Stimulated activated CD4-positive, alpha-beta T cell treated with anti-CD3 and anti-CD28 coated beads, Interleukin-2, amount 100 ng/mL, for 4 hours (primary cell): ENCODE measurements around the gene LYST.

Source experiments
- DNase-seq: peaks from one replicate; pipeline ENCODE4 v3.0.0-alpha.2; 2020; ENCODE audit warnings: low read depth

LYST gene

DNA sequence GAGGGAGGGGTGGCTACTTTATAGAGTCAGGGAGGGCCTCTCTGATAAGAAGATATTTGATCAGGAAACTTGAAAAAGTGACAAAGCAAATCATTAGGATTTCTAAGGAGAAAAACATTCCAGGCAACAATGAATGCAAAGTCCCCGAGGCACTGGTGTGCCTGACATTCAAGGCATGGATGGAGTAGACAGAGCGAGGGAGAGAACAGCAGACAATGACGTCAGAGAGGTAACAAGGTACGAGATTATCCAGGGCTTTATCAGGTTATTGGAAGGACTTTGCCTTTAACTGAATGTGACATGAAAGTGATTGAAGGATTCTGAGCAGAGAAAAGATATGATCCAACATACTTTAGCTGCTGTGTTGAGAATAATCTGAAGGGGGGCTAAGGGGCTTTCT lies 144.7 kb downstream of the LYST start:
- DNase-seq, result no peak

DNA sequence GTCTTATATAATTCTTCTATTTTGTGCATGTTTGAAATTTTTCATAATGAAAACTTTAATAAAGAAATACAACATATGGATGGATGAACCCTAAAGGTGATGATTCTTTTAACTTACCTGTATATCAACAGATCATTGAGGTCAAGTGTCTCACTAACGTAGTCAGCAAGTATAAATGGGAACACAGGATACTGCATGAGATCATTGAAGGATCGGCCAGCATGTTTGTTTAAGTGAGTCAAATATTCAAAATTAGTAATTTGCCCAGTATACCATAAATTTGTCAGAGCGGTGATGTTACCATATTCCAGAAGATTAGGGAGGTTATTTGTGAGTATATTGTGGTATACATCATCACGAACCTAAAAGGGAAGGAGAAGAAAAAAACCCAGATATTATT lies 146.2 kb downstream of the LYST start:
- no peak for DNase-seq

DNA sequence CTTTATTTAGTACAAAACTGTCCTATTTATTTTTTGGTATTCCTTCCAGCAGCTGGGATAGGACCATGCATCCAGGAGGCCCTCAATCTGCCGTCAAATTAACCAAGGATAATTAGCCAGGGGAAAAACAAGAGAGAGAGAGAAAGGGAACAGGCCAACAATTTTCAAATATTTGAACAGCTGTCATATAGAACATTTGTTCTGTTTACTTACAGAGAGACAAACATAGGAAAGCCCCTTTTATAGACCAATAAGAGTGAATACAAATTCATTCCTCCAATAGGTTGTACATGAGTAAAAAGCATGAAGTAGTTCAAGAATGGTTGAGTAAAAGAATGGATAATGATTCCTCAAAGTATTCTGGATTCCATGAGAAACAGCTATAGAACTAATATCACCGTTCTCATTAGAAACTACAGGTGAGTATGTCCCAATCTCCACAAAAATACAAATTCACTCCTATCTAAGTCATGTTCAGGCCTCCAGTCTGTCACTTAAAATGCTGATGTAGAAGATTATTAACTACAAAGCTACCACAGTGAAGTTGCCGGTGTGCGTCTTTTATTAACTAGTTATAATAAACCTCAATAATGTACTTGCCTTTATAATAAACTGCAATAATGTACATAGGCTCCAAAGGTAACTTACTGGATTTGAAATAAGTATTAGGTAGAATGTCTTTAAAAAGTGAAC lies 152.4 kb downstream of the LYST start:
- no peak for DNase-seq

DNA sequence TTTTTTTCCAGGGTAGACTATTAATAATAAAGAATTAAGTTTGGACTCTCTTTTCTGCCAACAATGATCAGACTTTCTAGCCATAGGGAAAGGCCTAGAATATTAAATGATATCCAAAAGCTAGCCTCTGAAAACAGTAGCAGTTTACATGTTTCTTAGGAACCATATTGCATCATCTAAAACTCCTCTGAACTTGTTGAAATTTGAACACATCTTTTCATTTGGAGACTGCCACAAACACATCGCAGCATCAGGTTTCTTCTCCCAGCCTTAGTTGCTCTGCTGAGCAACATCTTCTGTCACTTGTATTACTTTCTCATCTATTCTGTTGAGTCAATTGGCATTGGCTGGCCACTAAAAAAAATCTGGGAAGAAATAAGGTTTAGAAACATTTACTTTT lies 153.9 kb downstream of the LYST start:
- no peak for DNase-seq

DNA sequence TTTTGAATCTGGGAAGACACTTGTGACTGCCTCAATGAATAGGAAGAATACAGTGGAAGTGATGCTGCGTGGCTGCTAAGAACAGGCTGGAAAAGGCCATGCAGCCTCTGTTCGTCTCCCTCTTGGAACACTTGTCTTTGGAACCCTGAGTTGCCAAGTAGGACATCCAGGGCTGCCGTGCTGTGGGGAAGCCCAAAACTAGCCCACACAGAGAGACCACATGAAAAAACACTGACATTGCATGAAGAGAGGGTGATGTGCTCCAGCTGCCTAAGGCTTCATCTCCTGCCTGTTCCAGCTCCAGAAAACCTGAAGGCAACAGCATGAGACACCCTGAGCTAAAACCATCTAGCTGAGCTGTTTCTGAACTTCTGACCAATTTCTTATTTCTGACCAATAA lies 156.0 kb downstream of the LYST start:
- DNase-seq, result no peak

DNA sequence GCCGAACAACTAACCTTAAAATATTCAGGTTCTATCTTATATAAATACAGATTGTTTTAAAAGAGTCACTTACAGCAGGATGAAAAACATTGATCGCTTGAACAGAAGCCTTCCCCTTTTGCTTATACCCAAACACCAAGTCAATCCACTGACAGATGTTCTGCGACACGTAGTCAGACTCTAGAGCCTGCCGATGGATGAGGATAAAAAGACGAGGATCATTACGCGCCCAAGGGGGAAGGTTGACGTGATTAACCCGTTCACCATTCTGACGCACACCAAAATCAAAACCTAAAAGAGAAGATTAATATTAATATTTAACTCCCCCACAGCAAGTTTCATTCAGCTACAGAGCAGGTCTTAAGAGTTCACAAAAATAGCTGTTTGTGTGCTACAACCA lies 157.7 kb downstream of the LYST start:
- no peak for DNase-seq

DNA sequence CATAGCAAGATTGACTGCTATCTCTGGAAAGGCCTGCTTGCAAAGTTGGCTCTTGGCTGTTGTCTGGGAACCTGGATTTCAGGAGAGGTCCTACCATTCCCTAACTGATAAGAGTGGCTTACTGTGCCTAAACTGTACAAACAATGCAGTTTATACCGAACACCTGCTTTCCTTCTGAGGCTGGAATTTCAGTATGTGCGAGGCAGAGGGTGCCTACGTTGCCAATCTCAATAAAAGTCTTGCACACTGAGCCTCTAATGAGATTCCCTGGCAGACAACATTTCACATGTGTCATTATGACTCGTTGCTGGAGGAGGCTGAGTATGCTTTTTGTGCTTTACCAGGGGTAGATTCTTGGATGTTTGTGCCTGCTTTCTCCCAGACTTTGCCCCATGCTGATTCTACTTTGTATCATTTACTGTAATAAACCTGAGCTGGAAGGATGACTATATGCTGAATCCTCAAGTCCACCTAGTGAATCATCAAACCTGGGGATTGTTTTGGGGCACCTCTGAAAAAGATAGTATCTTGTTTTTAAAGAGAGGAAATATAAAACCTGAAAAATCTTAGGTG lies 158.2 kb downstream of the LYST start:
- DNase-seq, result no peak

DNA sequence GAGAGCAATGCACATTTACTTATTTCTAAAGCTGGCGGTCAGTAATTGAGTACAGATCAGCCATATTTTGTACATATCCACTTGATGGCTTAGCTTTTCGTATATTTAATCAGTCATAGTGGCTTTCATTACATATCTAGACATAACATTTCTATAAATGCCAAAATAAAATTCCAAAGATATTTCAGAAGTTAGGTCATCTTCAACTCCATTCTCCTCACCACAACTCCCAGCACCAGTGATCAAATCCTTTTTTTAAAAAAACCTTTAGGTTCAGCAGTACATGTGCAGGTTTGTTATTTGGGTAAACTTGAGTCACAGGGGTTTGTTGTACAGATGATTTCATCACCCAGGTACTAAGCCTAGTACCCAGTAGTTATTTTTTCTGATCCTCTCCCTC lies 163.2 kb downstream of the LYST start:
- no peak for DNase-seq

DNA sequence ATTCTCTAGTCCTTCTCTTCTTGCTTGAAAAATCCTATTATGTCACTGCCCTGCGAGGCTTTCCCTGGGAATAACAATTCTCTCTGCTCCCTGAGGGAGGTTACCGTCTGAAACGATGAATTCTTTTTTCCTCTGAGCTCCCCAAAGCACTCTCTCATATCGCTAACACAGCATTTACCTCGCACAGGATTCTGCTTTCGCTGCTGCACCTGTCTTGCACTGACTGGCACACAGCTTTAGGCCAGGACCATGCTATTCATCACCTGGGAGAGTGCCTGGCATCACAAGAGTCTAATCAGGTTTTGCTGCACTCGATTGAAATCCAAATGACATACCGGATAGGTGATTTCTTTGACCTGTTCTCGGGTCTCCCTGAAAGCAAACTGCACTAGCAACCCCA lies 164.3 kb downstream of the LYST start:
- DNase-seq, result no peak

DNA sequence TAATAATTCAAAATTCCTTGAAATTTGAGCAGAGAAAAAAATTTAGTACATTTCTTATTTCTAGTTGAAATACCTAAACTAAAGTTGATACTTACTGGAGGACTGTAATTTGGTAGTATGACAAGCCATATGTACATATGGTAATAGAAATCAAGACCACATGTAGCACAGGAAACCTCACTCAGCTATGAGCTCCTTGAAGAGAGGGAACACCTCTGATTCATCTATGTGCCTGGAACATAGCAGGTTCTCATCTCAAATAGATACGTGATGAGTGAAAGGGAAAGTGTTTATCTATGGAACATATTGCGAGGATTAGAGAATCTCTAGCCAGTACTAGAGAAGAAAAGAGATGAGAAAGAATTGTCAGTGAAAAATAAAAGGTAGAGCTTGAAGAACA lies 169.2 kb downstream of the LYST start:
- no peak for DNase-seq

DNA sequence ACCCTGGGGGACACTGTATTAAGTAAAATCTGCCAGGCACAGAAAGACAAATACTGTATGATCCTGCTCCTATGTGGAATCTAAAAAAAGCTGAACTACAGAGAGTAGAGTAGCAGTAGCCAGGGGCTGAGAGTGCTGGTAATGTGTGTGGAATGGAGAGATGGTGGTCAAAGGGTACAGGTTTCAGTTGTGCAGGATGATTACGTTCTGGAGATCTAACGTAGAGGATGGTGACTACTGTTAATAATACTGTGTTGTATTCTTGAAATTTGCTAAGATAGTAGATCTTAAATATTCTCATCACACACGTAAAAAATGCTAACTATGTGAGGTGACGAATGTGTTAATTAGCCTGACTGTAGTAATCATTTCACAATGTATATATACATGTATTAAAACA lies 177.3 kb downstream of the LYST start:
- no peak for DNase-seq

DNA sequence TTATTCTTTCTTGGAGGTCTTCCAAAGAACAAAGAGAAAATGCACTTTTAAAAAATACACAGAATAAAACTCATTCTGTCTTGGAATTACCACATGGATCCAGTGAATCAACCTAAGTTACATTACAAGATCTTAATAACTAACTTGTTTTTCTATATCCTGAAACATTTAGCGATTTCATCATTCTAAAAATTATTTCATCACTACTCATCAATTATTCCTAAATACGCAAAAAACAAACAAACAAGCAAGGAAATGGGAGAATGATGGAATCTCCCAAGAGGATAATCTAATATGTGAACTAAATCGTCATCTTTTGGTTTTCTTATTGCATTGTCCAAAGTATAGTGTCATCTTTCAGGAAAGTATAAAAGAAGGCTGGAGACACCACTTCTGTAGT lies 178.6 kb downstream of the LYST start:
- no peak for DNase-seq

DNA sequence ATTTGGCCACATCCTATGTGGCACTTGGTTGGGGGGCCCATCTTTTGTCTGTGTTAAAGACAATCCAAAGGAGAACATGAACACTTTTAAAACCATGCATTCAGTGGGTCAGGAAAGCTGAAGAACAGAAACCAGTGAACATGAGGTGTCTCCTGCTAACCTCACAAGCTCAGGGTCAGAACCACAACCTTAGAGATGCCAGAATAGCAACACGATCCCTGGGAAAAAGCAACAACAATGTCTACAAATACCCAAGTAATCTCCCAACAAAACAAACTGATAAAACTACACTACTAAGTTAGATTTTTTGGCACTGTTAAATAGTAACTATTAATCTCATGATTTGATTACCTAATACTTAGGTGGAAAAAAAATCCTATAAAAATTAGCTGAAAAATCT lies 183.1 kb downstream of the LYST start:
- no peak for DNase-seq

DNA sequence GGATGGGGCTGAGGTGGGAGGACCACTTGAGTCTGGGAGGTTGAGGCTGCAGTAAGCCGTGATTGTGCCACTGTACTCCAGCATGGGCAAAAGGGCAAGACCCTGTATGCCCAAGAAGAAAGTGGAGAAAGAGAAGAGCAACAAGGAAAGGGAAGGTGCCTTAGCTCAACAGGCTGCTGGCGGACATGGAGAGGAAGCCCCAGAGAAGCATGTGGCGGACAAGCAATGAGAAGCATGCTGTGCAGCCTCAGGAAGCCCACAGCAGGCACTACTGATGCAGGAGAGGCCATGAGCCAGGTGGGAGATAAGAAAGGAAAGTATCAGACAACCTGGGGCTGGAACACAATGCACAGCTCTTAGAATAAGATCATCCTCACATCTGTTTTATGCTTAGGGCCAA lies 184.5 kb downstream of the LYST start:
- DNase-seq, result no peak

DNA sequence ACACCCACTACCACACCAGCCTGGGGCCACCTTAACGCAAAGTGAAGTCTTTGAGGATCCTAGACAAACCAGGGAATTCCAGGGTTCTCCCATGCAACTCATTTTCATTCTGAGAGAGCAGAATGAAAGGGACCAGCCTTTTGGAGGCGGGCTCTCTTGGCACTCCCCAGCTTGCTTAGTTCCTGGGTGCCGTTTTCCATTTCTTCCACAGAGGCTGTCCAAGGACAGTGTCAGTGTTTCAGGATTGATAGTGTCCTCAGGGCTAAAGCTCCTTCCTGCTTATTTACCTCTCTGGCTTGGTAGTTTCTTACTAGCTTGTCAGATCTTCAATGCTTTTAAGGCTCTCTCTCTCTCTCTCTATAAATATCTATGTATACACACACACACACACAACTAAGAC lies 187.1 kb downstream of the LYST start:
- DNase-seq, result no peak

DNA sequence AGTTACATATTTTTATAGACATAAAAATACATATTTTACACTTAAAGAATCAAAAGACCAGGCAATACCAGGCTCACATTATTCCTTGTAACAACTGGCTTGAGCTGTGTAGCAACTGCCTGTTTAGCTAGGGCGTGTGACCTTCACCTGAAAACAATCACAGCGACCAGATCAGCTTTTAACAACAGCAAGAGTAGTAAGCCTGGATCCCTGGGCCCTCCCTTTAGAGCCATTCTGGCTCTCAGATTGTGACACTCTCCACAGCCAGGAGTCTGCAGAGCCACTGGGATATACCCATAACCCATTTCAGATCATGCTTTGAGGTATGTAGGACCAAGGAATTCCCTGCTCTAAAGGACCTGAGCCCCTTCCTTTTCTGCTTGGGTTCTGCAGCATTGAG lies 187.7 kb downstream of the LYST start:
- no peak for DNase-seq

DNA sequence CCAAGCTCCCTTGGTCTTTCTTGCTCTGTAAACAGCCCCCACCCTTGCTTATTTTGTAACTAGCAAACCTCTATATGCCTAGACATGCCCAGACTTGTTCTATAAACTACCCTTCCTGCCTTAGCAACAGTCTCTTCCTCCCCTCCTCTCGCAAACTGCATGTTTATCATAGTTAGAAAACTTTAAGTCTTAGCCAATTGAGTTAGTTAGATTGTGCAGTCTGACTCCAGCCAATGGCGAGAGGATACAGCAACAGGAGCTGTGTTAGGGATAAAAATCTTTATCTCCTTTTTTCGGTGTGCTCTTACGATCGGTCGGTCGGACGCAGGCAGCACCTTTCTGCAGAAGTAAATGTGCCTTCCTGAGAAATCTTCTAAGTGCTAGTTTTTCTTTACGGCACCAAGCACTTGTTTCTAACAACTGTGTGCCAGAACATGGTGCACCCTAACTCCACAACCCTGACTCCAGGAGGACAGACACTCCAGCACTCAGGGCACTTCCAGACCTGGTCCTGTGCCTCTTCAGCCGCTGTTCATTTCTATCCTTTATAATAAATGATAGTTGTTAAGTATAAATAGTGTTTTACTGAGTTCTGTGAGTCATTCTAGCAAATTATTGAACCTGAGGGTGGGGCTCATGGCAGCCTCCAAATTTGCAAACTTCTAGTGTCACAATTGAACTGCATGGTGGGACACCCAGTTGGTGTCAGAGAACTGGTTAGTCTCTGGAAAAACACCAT lies 191.4 kb downstream of the LYST start:
- no peak for DNase-seq

DNA sequence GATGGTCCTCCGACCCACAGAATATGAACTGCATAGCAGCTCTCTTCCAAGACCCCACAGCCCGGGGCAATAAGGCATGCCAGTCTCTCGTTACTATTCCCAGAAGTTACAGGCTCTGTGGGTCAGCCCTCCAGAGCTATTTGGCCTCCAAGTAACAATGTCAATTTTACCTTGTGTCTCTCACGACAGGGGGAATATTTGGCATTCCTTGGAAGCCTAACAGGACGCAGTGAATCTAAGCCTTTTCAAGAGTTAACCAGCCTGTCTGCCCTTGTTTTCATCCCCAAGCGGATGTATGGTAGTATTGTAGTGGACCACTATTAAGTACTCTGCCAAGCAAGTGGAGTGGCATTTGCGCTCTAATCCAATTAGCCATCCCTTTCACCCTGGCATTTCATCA lies 192.7 kb downstream of the LYST start:
- DNase-seq, result no peak

DNA sequence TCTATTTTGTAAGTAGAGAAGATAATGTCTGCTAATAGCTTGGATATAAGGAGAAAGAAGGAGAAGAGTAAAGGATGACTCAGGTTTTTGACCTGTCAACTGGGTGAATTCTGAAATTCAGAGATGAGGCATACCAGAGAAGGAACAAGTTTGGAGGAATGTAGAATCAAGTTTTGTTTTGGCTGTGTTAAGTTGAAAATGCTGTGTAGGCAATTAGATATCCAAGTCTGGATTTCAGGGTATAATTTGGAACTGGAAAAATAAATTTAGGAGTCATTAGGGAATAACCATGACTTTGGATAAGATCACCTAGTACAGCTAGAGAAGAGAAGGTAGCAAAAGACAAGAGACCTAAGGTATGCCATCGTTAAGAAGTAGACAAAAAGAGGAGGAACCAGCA lies 194.7 kb downstream of the LYST start:
- no peak for DNase-seq

DNA sequence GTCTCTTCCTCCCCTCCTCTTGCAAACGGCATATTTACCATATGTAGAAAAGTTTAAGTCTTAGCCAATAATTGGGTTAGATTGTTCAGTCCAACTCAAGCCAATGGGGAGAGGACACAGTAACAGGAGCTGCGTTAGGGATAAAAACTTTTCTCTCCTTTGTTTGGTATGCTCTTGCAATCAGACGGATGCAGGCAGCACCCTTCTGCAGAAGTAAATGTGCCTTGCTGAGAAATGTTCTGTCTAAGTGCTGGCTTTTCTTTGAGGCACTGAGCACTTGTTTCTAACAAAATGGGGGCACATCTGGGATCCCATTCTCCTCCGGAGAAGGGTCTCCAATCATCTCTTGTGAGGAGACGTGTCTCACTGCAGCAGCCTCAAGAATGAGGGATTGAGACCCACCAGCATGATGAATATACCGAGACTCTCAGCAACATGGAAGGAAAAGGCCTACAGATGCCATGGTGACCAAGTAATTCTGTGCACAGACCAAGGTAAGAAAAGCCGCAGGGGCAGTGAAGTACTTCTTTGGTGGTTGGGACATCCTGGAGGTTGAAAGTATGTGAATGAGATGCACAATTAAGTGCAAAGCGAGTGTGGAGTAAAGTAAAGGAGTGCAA lies 196.4 kb downstream of the LYST start:
- no peak for DNase-seq

DNA sequence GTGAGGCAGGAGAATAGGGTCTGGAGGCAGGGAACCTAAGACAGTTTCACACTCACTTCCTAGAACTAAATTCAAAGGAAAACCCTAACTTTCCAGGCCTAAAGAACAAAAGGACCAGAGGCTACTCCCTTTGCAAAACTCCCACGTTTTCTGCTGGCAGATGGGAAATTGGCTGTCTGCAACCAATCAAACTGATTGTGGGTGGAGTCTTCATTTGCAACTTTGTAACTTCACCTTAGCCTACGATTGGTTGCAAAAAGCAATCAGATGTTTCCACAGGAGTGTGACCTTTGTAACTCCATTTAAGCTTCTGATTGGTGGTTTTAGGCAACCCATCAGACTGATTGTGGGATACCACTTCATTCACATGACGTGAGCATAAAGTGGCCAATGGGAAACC lies 197.4 kb downstream of the LYST start:
- no peak for DNase-seq

DNA sequence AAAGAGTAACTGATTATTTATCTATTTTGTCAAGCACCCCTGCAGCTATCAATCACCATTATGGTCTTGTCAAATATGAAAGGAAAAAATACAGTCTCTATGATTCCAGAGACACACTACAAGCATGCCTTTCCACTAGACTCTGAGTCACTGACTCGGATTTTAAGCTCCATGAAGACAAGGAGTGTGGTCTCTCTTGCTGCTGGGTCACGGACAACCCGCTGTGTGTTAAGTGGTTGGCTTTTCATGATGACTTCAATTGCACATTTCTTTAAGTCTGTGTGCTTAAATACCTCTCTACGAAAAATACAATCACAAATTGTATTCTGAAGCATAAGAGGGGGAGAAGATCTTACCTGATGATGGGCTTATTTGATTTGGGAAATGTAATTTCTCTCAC lies 203.1 kb downstream of the LYST start:
- no peak for DNase-seq

DNA sequence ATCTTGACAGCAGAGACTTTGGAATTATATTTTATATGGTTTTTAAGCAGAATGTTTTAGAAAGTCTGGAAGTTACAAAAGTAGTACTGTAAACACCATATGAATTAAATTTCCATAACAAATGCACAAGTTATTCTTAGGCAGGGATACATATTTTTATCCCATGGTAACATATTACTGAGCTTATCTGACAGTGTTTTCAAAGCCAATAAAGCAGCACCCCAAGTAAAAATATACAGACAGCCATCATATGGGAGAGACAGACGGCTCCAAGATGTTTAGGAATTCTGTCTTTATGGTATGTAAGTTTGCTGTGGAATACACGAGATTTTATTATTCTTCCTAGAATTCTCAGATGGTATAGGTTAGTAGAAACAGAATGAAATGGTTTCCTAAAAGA lies 205.1 kb downstream of the LYST start:
- DNase-seq, result no peak
